Retinal pigment epithelial cell (primary cell): ENCODE data around the gene HNRNPH1.

Source experiments
- DNase-seq: peaks from one replicate; pipeline ENCODE4 v3.0.0-alpha.2; 2010; ENCODE audit warnings: low read depth
- H3K4me3 ChIP-seq: 2 replicates; pipeline ENCODE4 v1.5.1; 2011; ENCODE audit warnings: mild to moderate bottlenecking, low read length, control low read depth, moderate library complexity
- TF ChIP-seq, protein P1 (sequence below): conservative IDR thresholded peaks from 2 replicates; pipeline ENCODE4 v1.5.1; 2011; ENCODE audit warnings: low read depth, low read length, control low read depth, inconsistent platforms

The HNRNPH1 gene

DNA sequence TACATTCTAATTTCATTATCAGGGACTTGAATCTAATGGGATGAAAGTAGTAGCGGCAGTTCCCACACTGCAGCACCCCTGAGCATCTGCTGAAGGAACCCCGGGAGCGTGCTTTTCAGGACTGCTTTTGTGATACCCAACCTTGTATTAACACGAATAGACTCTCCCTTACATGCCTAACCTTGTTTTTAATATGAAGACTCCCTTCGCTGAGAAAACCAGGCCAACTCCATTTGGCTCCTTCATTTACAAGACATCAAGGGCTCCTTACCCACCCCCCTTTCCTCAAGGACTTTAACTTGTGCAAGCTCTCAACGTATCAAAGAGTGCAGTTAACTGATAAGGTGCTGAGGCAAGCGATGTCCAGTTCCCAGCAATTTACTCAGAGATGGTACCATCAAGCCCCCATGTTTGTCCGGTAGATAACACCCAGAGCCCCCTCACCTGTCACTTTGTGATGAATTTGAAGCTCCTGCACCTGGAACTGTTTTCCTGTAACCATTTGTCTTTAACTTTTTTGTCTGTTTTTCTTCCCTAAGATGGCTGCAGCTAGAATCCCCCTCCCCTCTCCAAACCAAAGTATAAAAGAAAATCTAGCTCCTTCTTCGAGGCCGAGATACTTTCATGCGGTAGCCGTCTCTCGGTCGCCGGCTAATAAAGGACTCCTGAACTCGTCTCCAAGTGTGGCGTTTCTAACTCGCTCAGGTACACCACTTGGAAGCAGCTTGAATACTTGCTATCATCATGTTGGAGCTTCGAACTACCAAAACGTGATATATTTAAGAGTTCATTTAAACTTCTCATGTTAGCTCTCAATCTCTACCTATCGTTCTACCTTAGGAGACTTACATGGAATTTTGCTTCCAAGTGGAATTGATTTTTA is 10.7 kb downstream of the HNRNPH1 start:
- TF ChIP-seq, protein P1, sequence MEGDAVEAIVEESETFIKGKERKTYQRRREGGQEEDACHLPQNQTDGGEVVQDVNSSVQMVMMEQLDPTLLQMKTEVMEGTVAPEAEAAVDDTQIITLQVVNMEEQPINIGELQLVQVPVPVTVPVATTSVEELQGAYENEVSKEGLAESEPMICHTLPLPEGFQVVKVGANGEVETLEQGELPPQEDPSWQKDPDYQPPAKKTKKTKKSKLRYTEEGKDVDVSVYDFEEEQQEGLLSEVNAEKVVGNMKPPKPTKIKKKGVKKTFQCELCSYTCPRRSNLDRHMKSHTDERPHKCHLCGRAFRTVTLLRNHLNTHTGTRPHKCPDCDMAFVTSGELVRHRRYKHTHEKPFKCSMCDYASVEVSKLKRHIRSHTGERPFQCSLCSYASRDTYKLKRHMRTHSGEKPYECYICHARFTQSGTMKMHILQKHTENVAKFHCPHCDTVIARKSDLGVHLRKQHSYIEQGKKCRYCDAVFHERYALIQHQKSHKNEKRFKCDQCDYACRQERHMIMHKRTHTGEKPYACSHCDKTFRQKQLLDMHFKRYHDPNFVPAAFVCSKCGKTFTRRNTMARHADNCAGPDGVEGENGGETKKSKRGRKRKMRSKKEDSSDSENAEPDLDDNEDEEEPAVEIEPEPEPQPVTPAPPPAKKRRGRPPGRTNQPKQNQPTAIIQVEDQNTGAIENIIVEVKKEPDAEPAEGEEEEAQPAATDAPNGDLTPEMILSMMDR: no peak
- no peak overlapping the region for H3K4me3 ChIP-seq
- no peak for DNase-seq

DNA sequence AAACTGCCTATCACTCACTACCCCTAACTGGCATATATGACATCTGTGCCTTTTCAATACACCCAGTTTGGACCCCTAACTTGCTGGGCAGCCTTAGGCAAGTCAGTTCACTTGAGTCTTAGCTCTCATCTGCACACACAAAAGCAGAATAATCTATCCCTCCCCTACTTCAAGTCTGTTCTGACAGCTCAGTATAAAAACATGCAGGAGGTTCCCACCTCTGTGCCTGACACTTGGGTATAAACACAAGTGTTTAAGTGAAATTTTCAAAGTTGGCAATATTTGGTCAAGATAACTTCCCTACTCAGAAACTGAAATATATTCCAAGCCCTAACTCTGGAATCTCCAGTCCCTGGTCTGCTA is 12.6 kb downstream of the HNRNPH1 start:
- H3K4me3 ChIP-seq: no peak overlapping the region
- TF ChIP-seq, protein P1: no peak
- no peak for DNase-seq

DNA sequence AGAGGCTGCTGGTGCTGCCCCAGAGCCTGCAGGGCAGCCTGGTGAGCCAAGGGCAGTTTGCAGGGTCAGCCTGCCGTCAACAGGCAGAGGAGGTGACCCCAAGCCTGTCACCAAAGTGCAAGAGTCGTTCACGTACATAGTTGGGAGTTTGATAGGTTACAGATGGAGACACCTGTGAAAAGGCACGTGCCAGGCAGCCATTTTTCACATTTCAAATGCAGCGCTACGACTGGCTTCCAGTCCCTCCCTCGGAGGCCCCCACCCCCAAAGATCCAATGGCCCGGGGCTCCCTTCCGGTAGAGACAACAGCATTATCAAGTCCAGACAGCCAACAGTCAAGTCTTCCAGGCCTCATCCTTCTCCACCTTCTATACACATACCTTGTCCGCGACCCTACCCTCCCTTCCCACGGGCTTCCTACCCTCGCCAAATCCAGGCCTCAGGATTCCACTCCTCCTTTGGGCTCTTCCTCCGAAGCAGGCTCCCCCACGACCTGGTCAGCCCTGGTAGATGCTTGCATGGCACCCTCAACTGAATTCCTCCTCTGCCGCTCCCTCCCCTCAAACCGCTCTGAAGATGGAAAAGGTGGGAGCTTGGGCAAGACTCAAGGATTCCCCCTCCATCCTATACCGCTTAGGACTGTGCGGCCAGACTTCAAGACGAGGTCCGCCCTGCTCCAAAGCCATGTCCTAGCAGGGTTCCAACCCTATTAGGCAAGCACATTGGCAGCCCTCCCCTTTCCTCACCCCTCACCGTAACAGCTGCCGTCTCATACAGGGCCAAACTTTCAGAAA is 13.2 kb downstream of the HNRNPH1 start:
- no peak overlapping the region for H3K4me3 ChIP-seq
- DNase-seq: no peak
- TF ChIP-seq, protein P1: no peak

DNA sequence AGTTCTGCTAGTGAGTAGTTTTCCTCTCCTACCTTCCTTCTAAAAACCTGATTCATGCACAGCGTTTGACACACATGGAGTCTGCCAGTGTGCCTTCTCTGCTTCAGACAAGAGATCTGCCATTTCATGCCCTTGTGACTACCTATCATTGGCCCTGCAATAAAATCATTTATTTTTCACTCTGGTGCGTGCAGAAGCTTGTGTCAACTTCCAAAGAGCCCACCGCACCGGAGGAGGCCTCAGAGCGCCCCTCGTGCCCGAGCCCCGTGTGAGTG is 13.7 kb downstream of the HNRNPH1 start:
- TF ChIP-seq, protein P1: no peak
- no peak for DNase-seq
- H3K4me3 ChIP-seq: no peak overlapping the region

DNA sequence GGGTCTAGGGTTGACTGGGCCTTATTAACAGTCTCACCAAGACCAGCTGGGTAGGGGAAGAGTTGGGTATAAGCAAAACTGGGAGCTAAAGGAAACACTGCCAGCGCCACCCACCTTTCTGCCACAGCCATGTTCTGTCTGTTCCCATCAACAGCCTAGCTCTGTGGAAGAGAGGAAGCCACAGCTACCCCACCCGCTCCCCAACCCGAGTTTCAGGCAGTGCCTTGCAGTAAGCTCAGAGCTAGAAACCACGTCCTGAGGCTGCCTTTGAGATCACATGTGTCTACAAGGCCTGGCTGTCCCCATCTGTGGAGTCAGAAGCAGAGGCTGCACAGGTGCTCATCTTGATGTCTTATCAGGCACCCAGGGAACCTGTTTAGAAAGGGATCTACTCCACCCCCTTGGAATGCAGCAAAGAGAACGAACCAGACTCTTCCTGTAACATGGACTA is 15.3 kb downstream of the HNRNPH1 start:
- TF ChIP-seq, protein P1: no peak
- H3K4me3 ChIP-seq: no peak overlapping the region
- DNase-seq: no peak

DNA sequence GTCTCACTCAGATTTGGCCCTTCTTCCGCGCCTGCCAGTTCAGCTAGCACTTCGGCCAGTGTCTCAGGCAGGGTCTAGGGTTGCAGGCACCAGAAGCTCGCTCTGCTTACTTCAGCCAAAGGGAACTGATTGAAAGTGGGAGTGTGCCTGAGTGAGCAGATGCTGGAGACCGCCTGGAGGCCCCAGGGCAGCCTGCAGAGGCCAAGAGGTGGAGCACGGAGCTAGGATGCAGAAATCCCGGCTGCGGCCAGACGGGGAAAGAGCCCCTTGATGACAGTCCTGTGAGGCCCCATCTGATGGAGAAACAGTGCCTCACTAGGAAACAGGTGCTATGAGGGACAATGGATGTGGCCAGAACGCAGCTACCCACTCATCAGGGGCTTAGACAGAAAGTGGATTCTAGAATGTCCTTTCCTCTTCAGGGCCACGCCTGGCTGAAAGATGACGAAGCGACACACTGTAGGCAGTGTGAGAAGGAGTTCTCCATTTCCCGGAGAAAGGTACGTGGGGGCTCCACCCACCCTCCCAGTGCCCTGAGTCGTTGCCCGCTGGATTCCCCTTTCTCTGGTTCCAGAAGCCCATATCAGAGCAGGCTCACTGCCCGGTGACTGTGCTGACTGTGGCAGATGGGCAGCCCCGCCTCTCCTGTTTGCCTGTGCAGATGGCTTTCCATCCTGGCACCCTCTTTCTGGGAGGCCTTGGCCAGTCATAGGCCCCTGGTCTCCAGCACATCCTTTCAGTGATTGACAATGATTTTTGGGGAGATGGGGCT is 16.1 kb downstream of the HNRNPH1 start:
- no peak for DNase-seq
- TF ChIP-seq, protein P1: no peak
- no peak overlapping the region for H3K4me3 ChIP-seq

DNA sequence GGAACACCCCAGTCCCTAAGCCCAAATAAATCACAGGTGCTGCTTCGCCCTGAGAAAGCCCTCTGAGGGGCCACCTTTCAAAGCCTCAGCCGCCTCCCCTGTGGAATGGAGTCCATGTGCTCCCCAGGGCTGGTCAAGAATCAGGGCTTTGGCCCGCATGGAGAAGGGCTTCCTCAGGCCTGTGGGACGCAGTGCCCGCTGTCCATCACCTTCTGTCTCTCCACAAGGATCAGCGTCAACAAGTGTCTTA is 16.6 kb downstream of the HNRNPH1 start:
- no peak overlapping the region for H3K4me3 ChIP-seq
- DNase-seq: no peak
- TF ChIP-seq, protein P1: no peak
